MCF 10A (cell line): Measurements from ENCODE around the gene CDADC1. TPM values are rescaled to one million over a fixed set of nuclear protein-coding genes. Genes with fewer than 3 reads are reported as not detected.

Experiments
- BruUV-seq: library from RNA; stranded (reverse); fragments of 400-500 nt; replicated peaks from 2 replicates; lab custom pipeline; 2021; lab: Mats Ljungman, UMichigan
- CTCF ChIA-PET: fragments of 300-600 bp; sonication (Branson Sonifier 250); formaldehyde crosslinking; extraction: SDS; loops from one replicate; lab custom pipeline; 2021; ENCODE audit warnings: antibody characterized with exemption, inconsistent platforms; lab: Yijun Ruan, JAX
- POLR2A ChIA-PET: fragments of 300-600, 350-650 bp; sonication (Branson Sonifier 250); formaldehyde crosslinking; extraction: SDS; loops from one replicate; lab custom pipeline; 2020; ENCODE audit warnings: antibody characterized with exemption, inconsistent platforms; lab: Yijun Ruan, JAX
- DNase-seq: peaks from one replicate; pipeline ENCODE4 v3.0.0-alpha.2; 2018; ENCODE audit not compliant: unreplicated experiment
- H3K27ac Mint-ChIP-seq: one replicate; pipeline ENCODE4 v1.8.0; 2022; ENCODE audit warnings: mild to moderate bottlenecking, low read depth, mixed read lengths; ENCODE audit not compliant: unreplicated experiment
- H3K27me3 Mint-ChIP-seq: one replicate; pipeline ENCODE4 v1.8.0; 2022; ENCODE audit warnings: mixed read lengths; ENCODE audit not compliant: insufficient read depth, unreplicated experiment
- H3K36me3 Mint-ChIP-seq: one replicate; pipeline ENCODE4 v1.8.0; 2022; ENCODE audit warnings: mild to moderate bottlenecking, moderate library complexity, mixed read lengths; ENCODE audit not compliant: insufficient read depth, unreplicated experiment
- H3K4me1 Mint-ChIP-seq: one replicate; pipeline ENCODE4 v1.8.0; 2022; ENCODE audit warnings: mixed read lengths; ENCODE audit not compliant: insufficient read depth, unreplicated experiment
- H3K4me3 Mint-ChIP-seq: one replicate; pipeline ENCODE4 v1.8.0; 2022; ENCODE audit warnings: mild to moderate bottlenecking, moderate library complexity, mixed read lengths; ENCODE audit not compliant: unreplicated experiment
- H3K9me3 Mint-ChIP-seq: one replicate; pipeline ENCODE4 v1.8.0; 2022; ENCODE audit warnings: mixed read lengths; ENCODE audit not compliant: unreplicated experiment
- CTCF ChIP-seq: fragments of 200-600 bp; IDR thresholded peaks from one replicate; pipeline ENCODE4 v1.8.0; 2022; ENCODE audit warnings: antibody characterized with exemption, mild to moderate bottlenecking; ENCODE audit not compliant: unreplicated experiment
- intact Hi-C: fragments of 100-400 bp; cut with micrococcal nuclease; formaldehyde crosslinking; loops from 2 replicates; pipeline ENCODE4 v1.14.1; 2022
- total RNA-seq: library from RNA; stranded (reverse); gene quantifications from 2 replicates; pipeline ENCODE4 v1.2.3, GENCODE V29; 2022

CDADC1 gene
- total RNA-seq, 1 experiment from 2014 or later, result 9.4 TPM

- H3K27me3 Mint-ChIP-seq, result no peaks in the 10 kb centered on the region
- ChIA-PET CTCF (no interaction called here), POLR2A (no interaction called here)
- H3K4me3 Mint-ChIP-seq, result no peak overlapping the region
- no peak for DNase-seq
- no peak for TF ChIP-seq CTCF
- intact Hi-C loops, result no loop called here
- H3K4me1 Mint-ChIP-seq, result no peaks in the 10 kb centered on the region
- H3K9me3 Mint-ChIP-seq, result peaks cover 8% of the 10 kb centered on the region
- H3K27ac Mint-ChIP-seq, result no peak overlapping the region
- BruUV-seq, result no TSS peak
- no peaks in the 10 kb centered on the region for H3K36me3 Mint-ChIP-seq
Measured at GRCh38 chr13:49219647-49220035, 28.1 kb upstream of the CDADC1 start.

DNA sequence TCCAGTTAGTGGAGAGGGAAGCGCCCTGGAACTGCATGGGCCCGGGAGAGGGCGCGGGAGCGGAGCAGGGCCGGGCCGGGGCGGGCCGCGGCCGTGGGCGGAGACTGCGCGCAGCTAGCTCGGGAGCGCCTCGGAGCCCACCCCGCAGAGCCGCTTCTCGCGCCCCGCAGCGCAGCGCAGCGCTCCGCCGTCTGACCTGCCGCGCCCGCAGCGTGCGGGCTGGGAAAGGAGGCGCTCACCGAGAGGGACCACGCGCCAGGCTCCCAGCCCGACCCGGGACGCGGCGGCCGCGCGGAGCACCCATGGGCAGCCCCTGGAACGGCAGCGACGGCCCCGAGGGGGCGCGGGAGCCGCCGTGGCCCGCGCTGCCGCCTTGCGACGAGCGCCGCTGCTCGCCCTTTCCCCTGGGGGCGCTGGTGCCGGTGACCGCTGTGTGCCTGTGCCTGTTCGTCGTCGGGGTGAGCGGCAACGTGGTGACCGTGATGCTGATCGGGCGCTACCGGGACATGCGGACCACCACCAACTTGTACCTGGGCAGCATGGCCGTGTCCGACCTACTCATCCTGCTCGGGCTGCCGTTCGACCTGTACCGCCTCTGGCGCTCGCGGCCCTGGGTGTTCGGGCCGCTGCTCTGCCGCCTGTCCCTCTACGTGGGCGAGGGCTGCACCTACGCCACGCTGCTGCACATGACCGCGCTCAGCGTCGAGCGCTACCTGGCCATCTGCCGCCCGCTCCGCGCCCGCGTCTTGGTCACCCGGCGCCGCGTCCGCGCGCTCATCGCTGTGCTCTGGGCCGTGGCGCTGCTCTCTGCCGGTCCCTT, 27.5 kb upstream of the CDADC1 start, which contains the start of gene MLNR:
MLNR (plus strand) TSS at position 303 of the 820 bp plus-strand sequence; CDS start at position 303, 0 bp downstream.
- peaks cover 8% of the 10 kb centered on the region for H3K9me3 Mint-ChIP-seq
- BruUV-seq, result no TSS peak
- H3K4me1 Mint-ChIP-seq, result no peaks in the 10 kb centered on the region
- H3K4me3 Mint-ChIP-seq, result no peak within 1 kb of the TSS
- CTCF ChIA-PET, result interaction anchor here (0.6 kb wide), 1 partner anchor 262 kb away, joined by 5 read pairs; no protein-coding TSS in a partner anchor
- H3K36me3 Mint-ChIP-seq, result no peaks in the 10 kb centered on the region
- TF ChIP-seq CTCF, result no peak
- no peak for DNase-seq
- POLR2A ChIA-PET, result no interaction called here
- H3K27me3 Mint-ChIP-seq, result no peaks in the 10 kb centered on the region
- no peak within 1 kb of the TSS for H3K27ac Mint-ChIP-seq
- intact Hi-C loops, result no loop called here

- Mint-ChIP-seq H3K4me1 (peaks cover 5% of the 10 kb centered on the region), H3K36me3 (no peaks in the 10 kb centered on the region), H3K27ac (no peak overlapping the region), H3K27me3 (no peaks in the 10 kb centered on the region), H3K4me3 (no peak overlapping the region), H3K9me3 (peaks cover 8% of the 10 kb centered on the region)
- intact Hi-C loops, result no loop called here
- ChIA-PET CTCF (interaction anchor here (0.6 to 0.7 kb wide), 3 partner anchors 10 to 261 kb away, joined by 3 to 5 read pairs (median 3); no protein-coding TSS in a partner anchor), POLR2A (no interaction called here)
- no TSS peak for BruUV-seq
- no peak for TF ChIP-seq CTCF
- no peak for DNase-seq
Measured at GRCh38 chr13:49220856-49221589, 26.7 kb upstream of the CDADC1 start.

DNA sequence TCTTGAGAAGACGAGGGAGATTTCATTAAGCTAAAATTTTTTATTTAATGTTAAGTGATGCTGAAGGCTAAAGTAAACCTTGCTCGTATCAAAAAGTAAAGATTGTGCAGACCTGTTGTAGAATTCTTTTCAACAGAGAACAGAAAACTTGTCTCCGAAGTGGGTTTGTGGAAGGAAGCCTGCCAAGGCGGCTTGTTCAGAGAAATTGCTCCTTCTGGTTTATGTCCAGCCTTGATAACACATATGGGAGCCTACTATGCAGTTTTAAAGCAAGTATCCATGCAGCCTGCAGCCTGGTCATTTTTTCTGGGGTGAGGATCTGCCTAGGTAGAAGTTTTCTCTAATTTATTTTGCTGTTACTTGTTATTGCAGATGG, 26.1 kb upstream of the CDADC1 start:
- intact Hi-C loops, result no loop called here
- no peak overlapping the region for H3K4me3 Mint-ChIP-seq
- H3K27ac Mint-ChIP-seq, result no peak overlapping the region
- no peaks in the 10 kb centered on the region for H3K27me3 Mint-ChIP-seq
- no peaks in the 10 kb centered on the region for H3K36me3 Mint-ChIP-seq
- DNase-seq, result no peak
- H3K9me3 Mint-ChIP-seq, result peaks cover 8% of the 10 kb centered on the region
- BruUV-seq, result no TSS peak
- H3K4me1 Mint-ChIP-seq, result peaks cover 5% of the 10 kb centered on the region
- TF ChIP-seq CTCF, result no peak
- CTCF ChIA-PET, result interaction anchor here (0.7 kb wide), 2 partner anchors 10 to 125 kb away, joined by 3 read pairs; no protein-coding TSS in a partner anchor
- POLR2A ChIA-PET, result no interaction called here
